Bronchus fibroblast of lung (primary cell): ENCODE results near the gene DHX9. TPM values are rescaled to one million over a fixed set of nuclear protein-coding genes. Genes with fewer than 3 reads are reported as not detected.

Experiments used
- total RNA-seq: library from RNA; depleted of rRNA; stranded (reverse); fragments of >200 nt; gene quantifications from 2 replicates; pipeline ENCODE4 v1.2.3, GENCODE V29; 2015

Gene DHX9
- 107 and 116 TPM in 2 replicates for total RNA-seq

DNA sequence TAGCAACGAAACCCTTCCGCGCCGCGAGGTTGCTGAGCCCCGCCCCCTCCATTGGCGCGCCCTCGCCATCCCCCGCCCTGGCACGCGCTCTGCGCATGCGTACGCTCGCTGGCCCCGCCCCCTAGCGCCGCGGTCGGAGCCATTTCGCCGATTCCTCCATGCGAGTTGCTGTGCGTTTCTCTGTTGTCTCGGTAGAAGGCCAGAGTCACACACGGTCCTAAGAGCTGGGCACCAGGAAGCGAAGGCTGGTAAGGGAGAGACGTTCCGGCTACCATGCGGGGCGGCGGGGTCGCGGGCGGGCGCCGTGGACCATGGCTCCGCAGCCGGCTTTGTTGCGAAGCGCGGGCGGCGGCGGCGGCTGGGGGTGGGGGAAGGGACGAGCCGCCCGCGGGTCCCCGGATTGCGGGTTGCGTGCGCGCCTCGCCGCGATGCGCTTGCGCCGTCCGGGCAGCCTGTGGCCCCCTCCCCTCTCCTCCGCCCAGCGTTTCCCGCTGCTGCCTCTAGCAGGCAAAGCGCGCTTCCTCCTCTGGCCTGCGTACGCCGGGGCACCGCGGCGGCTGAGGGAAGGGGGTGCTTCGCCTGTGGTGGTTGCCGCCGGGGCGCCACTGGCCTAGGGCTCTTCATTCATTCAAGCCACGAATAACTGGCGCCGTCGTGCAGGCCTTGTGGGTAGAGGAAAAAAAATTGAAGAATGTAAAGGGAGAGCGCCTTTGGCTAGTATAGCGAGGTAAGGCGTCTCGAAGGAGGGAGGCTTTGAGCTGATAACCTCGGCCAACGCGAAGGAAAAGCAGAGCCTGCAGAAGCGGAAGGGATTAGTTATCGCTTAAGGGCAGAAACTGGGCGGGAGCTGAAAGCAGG, at the start of gene DHX9:
DHX9 (plus strand) TSS at position 139 of the 858 bp plus-strand sequence. CDS start 3,220 bp downstream, outside the sequence.

Other genes starting within 250 kb of the DHX9 start
- 0.15 TPM in 1 of 2 replicates, not detected in the other for gene RGS16, start 235.0 kb upstream of the DHX9 start, total RNA-seq
- gene RGS8, start 154.8 kb upstream of the DHX9 start, total RNA-seq: not detected in 2 replicates
- gene NPL, start 49.6 kb upstream of the DHX9 start, total RNA-seq: 0.15 and 0.67 TPM in 2 replicates
- gene SHCBP1L, start 113.8 kb downstream of the DHX9 start, total RNA-seq: not detected in 2 replicates
- gene LAMC1, start 184.1 kb downstream of the DHX9 start, total RNA-seq: 101 and 120 TPM in 2 replicates